GM11168 (cell line): ENCODE measurements around the gene DUSP2.
"Not testable (repeated sequence)": the region's sequence is repeated elsewhere in the genome, so short reads cannot be mapped to it uniquely, and the experiment has no call there.

Experiments used
- in situ Hi-C: fragments of 300-500 bp; cut with MboI; formaldehyde crosslinking; loops from one replicate; pipeline ENCODE4 v1.12.0; 2022; ENCODE audit warnings: low sequenced_read_pairs; ENCODE audit not compliant: unreplicated experiment

The DUSP2 gene

DNA sequence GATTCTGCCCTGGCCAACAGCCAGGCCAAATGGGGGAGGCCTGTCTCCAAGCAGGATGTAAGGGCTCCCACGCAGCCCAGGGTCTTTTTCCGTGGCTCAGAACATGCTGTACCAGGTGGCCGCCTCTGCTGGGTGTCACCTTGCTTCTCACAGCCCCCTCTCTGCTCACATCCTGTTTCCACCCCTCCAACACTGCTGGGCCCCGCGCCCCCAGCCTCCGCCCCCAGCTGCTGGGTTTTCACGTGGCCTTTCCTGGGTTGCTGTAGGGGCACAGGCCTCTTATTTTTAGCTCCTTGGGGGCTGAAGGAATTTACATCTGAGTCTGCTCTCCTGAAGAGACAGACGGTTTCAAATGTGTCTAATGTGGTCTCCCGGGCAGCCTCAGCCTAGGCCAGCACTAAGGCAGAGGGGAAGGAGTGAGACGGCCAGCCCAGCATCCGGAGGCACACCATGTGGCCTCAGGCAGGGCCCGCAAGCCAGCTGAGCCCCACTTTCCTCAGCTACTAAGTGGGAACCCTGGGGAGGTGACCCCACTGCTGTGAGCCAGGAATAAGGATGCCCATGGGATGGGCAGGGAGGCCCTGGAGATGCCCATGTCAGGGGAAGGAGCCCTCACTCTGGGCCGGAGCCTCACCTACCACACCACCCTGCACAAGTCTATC lies 18.7 kb upstream of the DUSP2 start:
- in situ Hi-C loops = no loop called here

GRCh38 chr2:96163415-96163767 lies 18.2 kb upstream of the DUSP2 start:
- in situ Hi-C loops = no loop called here

GRCh38 chr2:96161898-96162297 lies 16.7 kb upstream of the DUSP2 start:
- in situ Hi-C loops = no loop called here

DNA sequence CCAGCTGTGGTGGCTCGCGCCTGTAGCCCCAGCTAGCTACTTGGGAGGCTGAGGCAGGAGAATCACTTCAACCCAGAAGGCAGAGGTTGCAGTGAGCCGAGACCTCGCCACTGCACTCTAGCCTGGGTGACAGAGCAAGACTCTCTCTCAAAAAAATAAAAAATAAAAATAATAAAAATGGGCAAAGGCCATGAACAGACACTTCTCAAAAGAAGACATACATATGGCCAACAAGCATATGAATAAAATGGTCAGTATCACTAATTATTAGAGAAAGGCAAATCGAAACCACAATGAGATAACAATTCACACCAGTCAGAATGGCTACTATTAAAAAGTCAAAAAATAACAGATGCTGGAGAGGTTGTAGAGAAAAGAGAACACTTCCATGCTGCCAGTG lies 15.1 kb upstream of the DUSP2 start:
- in situ Hi-C loops = not testable (repeated sequence)

GRCh38 chr2:96159084-96159830 lies 14.0 kb upstream of the DUSP2 start:
- in situ Hi-C loops = no loop called here

GRCh38 chr2:96158554-96158940 lies 13.3 kb upstream of the DUSP2 start:
- in situ Hi-C loops = no loop called here

DNA sequence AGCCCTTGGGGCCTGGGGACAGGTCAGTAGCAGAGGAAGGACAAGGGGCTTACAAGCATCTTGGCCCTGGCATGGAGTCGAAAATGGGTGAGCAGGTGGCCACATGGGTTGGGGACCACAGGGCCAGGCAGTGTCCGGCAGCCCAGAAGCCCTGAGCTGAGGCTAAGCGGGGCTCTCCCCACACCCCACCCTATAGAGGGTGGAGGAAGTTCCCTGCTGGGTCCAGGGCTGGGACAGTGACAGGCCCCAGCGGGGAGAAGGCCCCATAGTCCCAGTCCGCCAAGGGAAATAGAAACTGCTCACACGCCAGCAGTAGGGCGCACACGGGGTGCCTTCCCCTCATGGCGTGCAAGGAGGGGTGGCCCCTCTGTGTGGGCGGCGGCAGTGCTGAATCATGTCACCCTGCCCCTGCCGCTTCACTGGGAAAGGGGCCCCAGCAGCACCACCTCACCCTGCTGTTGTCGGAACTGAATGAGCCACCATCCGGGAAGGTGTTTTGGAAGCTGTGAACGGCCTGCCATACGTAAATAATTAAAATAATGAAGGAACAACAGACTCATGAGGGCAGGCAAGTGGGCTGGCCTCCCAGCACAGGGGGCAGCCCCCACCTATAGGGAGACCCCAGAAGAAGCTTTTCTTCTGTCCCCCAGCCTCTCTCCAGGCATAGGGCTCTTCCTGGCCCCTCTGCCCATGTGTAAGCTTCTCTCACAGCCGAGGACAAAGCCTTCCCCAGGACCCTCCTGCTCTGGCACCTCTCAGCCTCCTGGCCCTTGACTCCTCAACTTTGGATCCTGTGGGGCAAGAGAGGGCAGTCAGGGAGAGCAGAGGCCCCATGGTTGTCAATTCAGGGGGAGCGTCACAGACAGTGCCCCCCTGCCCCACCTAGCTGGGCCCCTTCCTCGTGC lies 12.7 kb upstream of the DUSP2 start:
- in situ Hi-C loops = no loop called here

DNA sequence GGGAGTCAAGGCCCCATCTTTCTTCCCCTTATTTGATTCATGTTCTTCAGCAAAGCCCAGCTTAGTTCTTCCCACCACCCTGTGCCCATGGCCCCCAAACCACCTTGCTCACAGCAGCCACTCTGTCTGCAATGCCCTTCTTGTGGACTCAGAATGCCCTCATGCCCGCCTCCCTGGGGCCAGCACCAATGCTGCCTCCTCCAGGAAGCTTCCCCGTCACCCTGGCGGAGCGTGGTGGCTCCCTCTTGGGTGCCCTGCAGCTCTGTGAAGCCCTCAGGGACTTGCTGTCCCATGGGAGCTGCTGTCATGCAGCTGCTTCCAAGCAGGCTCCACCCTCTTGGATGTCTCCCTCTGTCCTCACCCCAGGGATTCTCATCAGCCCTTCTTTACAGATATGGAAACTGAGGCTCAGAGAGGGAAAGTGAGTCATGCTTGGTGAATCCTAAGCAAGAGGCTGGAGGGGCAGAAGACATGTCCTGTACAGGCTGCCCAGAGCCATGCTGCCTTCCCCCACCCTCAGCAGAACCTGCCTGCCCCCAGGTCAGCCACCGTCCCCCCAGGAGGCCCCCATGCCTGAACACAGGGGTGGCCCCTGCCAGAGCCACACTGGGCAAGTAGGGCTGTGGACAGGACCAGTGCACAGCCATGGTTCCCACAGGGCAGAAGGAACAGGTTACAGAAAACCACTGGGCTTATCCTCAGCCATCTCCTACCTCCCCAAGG lies 11.8 kb upstream of the DUSP2 start:
- in situ Hi-C loops = no loop called here

DNA sequence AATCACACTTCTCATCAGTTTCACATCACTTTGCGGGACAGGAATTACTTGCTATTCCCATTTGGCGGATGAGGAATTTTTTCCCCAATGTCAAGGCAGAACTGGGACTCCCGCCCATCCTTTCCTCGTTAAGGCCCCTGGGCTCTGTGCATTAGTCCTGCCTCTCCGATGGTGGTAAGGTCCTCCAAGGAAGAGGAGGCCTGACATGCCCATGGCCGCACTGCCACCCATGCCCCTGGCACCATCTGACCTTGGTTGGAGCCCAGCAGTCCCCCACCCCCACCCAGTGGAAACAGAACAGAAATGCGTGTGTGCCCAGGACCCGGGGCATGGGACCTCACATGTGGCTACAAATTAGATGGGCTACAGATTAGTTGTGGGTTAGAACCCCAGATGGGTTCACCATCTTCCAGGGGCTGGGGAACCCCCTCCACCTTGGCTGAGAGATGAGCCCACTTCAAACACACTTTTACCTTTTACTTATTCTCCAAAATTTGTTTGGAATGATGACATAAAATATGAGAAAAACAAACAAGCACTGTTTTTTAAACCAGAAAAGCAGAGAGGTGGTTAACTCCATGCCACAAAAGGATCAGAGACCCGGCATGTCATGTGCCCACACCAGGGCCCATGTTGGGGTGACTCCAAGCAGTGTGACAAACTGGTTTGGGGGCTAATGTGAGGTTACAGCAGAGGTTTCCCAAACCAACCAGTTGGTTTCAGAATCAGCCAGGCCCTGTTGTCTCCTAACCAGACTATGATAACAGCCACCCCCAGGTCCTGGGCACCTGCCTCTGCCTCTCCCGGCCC lies 11.0 kb upstream of the DUSP2 start:
- in situ Hi-C loops = no loop called here

DNA sequence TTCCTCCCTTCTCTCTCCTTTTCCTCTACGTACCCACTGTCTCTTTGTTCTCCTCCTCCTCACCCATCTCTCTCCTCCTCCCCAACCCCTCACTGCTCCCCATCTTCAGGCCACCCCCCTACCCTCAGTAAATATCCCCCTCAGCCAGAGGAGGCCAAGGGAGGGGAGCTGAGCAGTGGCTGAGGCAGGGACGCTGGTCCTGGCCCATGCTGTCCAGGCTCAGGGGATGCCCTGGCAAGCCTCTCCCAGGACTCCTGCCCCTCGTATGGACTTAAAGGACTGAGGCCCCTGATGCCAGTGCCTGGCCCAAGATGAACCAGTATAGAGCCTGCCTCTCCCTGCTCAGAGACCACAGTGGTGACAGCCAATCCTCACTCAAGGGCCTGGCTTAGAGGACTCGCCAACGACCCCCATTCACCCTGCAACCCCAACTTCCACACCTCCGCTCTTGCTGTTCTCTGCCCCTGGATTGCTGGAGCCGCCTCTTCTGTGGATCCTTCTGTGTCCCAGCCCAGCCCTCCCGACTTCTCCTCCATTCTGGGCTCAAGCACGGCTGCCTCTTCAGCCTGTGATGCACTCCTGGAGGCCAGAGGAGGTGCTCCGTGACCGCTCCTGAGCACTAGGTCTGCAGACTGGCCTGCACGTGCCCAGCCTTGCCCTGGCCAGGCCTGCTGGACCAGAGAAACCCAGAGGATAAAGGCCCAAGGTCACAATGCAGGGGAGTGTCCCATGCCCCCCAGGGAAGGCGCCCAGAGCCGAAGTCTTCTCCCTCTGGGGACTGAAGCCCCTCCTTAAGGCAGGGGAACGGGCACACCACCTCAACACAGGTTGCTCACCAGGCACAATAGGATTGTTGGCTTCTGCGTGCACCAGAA lies 9.5 kb upstream of the DUSP2 start:
- in situ Hi-C loops = no loop called here

GRCh38 chr2:96153991-96154431 lies 8.8 kb upstream of the DUSP2 start:
- in situ Hi-C loops = no loop called here

- in situ Hi-C loops = no loop called here
Measured at GRCh38 chr2:96153291-96153713, 8.1 kb upstream of the DUSP2 start.

DNA sequence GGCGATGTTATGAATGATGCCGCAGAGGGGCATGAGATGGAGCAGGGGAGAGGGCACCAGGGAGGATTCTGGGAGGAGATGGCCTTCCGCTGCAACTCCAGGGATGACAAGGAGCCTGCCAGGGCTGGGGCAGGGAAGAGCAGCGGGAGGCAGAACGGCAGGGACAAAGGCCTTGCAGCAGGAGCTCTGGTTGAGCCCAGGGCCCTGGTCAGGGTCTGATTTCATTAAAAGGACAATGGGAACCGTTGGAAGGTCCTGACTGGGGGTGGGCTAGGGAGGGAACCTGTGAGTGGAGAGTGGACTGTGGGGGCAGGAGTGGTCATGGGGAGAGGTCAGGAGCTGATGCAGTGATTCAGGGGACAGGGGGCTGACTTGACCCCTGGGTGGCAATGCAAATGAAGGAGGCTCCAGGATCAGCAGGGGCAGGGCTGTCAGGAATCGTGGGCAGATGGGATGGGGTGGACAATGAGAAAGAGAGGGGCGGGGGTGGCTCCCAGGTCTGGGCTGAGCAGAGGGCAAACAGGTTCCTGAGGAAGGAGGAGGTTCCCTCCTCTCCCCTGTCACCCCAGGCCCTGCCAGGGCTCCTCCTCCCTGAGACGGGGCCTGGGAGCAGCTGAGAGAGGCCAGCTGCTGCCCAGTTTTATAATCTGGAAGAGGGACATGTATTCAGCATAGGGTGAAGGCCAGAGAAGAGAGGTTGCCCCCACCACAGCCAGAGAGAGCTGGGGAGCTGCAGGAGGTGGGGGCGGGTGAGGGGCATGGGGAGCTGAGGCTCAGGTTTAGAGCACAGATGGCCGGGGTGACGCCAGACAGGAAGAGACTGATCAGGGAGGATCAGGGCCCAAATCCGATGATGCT lies 7.3 kb upstream of the DUSP2 start:
- in situ Hi-C loops = no loop called here

DNA sequence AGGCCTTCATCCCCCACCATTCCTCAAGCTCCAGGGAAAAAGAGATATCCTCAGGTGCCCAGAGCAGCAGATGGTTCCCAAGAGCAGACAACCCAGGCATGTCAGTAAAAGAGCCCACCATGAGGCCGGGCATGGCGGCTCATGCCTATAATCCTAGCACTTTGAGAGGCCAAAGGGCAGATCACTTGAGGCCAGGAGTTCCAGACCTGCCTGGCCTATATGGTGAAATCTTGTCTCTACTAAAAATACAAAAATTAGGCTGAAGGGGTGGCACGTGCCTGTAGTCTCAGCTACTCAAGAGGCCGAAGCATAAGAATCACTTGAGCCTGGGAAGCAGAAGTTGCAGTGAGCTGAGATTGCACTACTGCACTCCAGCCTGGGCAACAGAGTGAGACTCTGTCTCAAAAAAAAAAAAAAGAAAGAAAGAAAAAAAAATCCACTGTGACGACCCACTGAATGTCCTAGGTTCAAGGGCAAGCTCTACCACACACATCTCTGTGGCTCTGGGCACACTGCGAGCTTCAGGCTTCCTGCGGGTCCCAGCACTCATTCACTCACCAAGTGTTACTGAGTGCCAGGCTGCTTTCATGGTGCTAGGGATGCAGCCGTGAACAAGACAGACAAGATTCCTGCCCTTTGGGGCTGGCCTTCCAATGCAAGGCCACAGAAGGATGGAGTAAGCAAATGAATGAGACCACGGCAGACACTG lies 6.5 kb upstream of the DUSP2 start:
- in situ Hi-C loops = no loop called here

- in situ Hi-C loops = no loop called here
Measured at GRCh38 chr2:96150791-96151594, 5.8 kb upstream of the DUSP2 start.

DNA sequence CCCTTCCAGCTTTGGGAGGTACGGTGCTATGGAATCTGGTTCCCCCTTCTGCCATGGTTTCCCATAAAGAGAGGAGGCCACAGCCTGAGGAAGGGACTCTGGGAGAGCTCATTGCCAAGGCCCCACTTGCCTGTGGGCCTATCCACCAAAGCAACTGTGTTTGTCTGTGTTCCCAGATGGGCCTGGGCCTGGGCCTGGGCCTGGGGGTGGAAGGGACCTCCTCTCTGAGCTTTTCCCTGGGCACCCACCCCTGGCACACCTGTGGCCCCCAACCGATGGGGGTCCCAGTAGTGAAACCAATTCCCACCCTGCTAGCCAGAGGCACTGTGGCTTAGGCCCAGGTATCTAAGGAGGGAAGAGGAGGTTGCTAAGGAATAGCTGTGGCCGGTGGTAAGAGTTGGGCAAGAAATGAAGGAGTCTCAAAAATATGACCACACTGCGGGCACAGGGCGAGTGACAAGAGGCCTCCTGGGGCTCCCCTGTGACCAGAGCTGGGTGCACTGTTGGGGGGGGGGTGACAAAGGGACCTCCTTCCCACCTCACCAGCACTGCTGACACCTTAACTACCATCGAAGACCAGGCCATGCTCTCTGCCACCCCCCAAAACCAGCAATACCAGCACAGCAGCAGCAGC lies 4.9 kb upstream of the DUSP2 start:
- in situ Hi-C loops = no loop called here
